ENCODE results near the gene ZBTB17. TPM values are rescaled to one million over a fixed set of nuclear protein-coding genes. Genes with fewer than 3 reads are reported as not detected.

ZBTB17 gene
- total and polyA plus RNA-seq, 2 of the 8 experiments (the other 6 are each of a cell fraction or from before 2014, with no cell fraction given) = 24.7 to 36.2 TPM

GRCh38 chr1:16014509-16015482, 38.9 kb upstream of the ZBTB17 start (continued):
- TF ChIP-seq POU5F1 (IDR thresholded peaks at IDR 0.05; ENCODE audit: low read depth, low read length) = no peak
- TF ChIP-seq SUZ12 (IDR thresholded peaks at IDR 0.05; ENCODE audit: low read length) = no peak
- no peak for TF ChIP-seq JUN (IDR thresholded peaks at IDR 0.05; ENCODE audit: low read depth, low read length)
- TF ChIP-seq CREB1 (IDR thresholded peaks at IDR 0.05) = no peak

Measured in H1 (cell line).